Retinal pigment epithelial cell (primary cell): Measurements from ENCODE around the gene LGSN.

Experiments
- DNase-seq: peaks from one replicate; pipeline ENCODE4 v3.0.0-alpha.2; 2010; ENCODE audit warnings: low read depth
- H3K4me3 ChIP-seq: 2 replicates; pipeline ENCODE4 v1.5.1; 2011; ENCODE audit warnings: mild to moderate bottlenecking, low read length, control low read depth, moderate library complexity
- TF ChIP-seq, protein P1 (sequence below): conservative IDR thresholded peaks from 2 replicates; pipeline ENCODE4 v1.5.1; 2011; ENCODE audit warnings: low read depth, low read length, control low read depth, inconsistent platforms

The LGSN gene

DNA sequence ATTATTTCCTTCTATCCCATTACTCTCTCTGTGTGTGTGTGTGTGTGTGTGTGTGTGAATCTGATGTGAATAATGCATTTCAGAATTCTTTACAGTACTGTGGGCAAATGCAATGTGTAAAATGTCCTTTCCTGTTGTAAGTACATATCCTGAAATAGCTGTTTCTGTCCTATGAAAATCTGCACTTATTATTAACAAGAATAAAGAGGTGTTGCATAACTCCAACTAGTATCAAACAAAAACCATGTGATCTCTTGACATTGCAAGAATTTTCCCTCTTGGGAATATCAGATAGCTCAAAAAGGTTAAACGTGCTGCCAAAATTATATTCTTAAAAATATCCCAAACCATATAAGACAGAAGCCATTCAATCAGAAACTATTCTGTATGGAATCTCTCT lies 52.0 kb downstream of the LGSN start:
- TF ChIP-seq, protein P1, sequence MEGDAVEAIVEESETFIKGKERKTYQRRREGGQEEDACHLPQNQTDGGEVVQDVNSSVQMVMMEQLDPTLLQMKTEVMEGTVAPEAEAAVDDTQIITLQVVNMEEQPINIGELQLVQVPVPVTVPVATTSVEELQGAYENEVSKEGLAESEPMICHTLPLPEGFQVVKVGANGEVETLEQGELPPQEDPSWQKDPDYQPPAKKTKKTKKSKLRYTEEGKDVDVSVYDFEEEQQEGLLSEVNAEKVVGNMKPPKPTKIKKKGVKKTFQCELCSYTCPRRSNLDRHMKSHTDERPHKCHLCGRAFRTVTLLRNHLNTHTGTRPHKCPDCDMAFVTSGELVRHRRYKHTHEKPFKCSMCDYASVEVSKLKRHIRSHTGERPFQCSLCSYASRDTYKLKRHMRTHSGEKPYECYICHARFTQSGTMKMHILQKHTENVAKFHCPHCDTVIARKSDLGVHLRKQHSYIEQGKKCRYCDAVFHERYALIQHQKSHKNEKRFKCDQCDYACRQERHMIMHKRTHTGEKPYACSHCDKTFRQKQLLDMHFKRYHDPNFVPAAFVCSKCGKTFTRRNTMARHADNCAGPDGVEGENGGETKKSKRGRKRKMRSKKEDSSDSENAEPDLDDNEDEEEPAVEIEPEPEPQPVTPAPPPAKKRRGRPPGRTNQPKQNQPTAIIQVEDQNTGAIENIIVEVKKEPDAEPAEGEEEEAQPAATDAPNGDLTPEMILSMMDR: no peak
- DNase-seq: no peak

DNA sequence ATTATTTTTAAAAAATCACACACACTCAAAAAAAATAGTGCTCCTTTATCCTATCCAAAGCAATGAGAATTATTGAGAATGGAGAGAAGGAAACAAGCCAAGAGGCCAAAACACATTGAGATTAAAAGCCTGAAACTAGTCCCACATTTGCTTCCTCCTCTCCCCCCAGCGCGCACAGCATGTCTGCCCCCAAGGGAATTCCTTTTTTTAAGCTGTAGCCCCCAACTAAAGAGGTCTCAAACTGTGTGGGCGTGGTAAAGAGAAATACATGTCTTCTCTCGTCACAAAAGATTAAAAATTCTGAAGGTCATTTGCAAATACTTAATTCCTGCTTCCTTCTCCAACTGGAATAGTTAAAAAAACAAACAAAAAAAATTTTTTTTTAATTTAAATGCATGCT lies 52.7 kb downstream of the LGSN start:
- TF ChIP-seq, protein P1: no peak
- H3K4me3 ChIP-seq: no peak overlapping the region
- DNase-seq: no peak

More for the DNA sequence above, 52.0 kb downstream of the LGSN start:
- H3K4me3 ChIP-seq: no peak overlapping the region

DNA sequence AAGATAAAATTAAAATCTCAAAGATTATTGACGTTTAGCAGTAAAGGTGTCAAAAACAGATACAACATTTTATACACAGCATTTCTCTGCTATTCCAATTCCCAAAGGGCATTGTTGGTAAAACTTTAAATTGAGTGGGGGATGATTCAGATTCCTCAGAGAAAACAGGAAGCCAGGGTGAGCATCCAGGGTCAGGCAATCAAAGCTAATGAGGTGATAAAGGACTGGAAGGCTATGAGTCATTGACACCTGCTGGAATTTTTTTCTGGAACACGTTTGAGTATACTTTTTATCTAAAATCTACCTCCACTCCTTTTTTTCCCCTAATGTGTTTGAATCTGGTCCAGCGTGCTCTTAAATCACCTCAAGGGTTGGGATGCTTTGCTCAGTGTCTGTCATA lies 56.3 kb downstream of the LGSN start:
- no peak for DNase-seq
- TF ChIP-seq, protein P1: no peak
- no peak overlapping the region for H3K4me3 ChIP-seq

DNA sequence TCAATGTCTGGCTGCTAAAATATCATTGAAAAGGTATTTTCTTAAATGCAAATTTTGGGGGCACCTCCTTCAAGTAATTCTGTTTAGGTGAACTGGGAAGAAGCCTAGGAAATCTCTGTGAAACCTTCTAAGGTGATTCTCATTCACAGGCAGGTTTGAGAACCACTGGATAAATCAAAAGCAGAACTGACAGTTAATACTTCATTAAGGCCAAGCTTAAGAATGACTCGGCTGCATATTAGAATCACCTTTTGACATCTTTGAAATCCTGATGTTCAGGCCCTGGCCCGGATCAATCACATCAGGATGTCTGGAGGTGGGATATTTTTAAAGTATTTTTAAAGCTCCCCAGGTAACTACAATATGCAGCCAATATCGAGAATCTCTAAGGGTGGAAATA lies 58.0 kb downstream of the LGSN start:
- TF ChIP-seq, protein P1: no peak

DNA sequence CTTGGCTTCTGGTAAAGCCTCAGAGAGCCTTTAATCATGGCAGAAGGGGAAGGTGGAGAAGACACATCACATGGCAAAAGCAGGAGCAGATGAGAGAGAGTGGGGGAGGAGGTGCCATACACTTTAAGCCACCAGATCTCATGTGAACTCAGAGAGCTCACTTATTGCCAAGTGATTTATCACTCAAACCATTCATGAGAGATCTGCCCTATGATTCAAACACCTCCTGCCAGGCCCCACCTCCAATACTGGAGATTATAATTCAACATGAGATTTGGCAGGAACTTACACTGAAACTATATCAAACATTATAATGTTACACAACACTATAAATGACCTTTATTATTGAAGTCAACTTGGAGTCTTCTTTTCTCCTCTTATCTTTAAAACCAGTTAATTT lies 60.6 kb downstream of the LGSN start:
- TF ChIP-seq, protein P1: no peak

More for the DNA sequence above, 58.0 kb downstream of the LGSN start:
- H3K4me3 ChIP-seq: no peak overlapping the region
- DNase-seq: no peak

DNA sequence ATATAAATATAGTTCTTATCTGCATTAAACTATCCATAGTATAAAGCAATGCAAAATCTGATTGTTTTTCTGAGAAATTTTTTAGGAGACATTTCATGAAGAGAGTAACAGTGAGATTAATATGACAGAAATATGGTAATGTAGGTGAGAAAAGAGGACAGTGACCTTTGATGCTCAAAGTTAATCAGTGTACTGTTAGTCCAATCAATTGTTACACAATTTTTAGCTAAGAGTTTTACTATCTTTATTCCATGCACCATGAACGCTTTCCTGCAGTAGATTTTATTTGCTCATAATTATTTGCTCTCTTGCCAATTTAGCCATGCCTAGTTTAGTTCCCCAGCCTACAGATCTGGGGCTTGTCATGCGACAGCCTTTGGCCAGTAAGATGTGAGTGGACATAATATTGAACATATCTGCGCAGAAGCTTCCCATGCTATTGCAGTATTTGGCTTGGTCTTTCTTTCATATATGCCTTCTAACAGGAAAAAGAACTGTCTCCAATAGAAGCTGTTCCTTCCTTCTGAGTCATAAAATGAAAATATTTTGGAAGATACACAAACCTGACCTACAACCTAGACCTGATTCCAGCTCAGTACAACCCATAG lies 69.8 kb downstream of the LGSN start:
- H3K4me3 ChIP-seq: no peak overlapping the region
- TF ChIP-seq, protein P1: no peak
- no peak for DNase-seq

More for the DNA sequence above, 60.6 kb downstream of the LGSN start:
- H3K4me3 ChIP-seq: no peak overlapping the region
- DNase-seq: no peak

DNA sequence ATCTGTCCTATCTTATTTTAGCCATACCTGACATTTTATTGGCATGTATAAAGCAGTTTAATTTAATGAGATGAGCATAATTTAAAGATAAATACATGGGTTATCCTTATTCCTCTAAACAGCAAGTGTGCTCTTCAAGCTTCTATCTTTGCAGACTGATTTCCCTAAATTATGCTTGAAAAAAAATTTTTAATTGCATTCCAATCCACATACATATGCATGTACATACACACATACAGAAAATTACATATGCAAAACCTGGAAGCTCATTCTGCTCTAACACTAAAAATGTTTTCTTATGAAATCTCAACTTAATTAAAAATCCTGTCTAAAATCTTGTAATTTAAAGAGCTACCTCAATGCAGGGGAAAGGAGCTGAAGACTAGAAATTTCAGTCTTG lies 73.2 kb downstream of the LGSN start:
- TF ChIP-seq, protein P1: no peak
- H3K4me3 ChIP-seq: no peak overlapping the region

More for the DNA sequence above, 73.2 kb downstream of the LGSN start:
- no peak for DNase-seq
